Fibroblast of lung (primary cell): Measurements from ENCODE around the gene DCPS.

Experiments used
- CTCF ChIP-seq, 2 donors: IDR thresholded peaks in 1 of 2; conservative IDR thresholded peaks in 1 of 2; 1 replicate in 1 of 2; 2 replicates in 1 of 2; pipeline ENCODE4 v1.5.1; 2011 to 2012; ENCODE audit warnings: low read length in 2 of 2, control low read depth in 1 of 2, inconsistent platforms in 1 of 2, low read depth in 1 of 2, mild to moderate bottlenecking in 1 of 2
- EZH2 ChIP-seq: IDR thresholded peaks from 2 replicates; pipeline ENCODE4 v1.5.1; 2012; ENCODE audit warnings: low read length, control low read depth, mild to moderate bottlenecking; ENCODE audit errors: missing control alignments

- TF ChIP-seq CTCF (conservative IDR thresholded peaks at IDR 0.05 in 1 of 2, IDR thresholded peaks at IDR 0.05 in 1 of 2; ENCODE audit: low read depth in 1 of 2, low read length in 2 of 2) (no peak), EZH2 (no peak)
These were observed 10.0 kb downstream of the DCPS start for GRCh38 chr11:126313826-126314225.
